GDM1 (cell line): ENCODE measurements around the gene GTF2IRD1.
"Not testable (repeated sequence)": the region's sequence is repeated elsewhere in the genome, so short reads cannot be mapped to it uniquely, and the experiment has no call there.

Source experiments
- DNase-seq: peaks from one replicate; lab custom pipeline; 2025; lab: John Stamatoyannopoulos, UW

GTF2IRD1 gene

GRCh38 chr7:74453322-74454011, at the start of gene GTF2IRD1:
GTF2IRD1 (plus strand) TSS chr7:74453906; CDS start chr7:74508081, 54,175 bp downstream.
- peak; percentile 37 for DNase-seq

GRCh38 chr7:74404388-74404700, 49.4 kb upstream of the GTF2IRD1 start:
- DNase-seq, result no peak

- DNase-seq, result no peak
Observed at GRCh38 chr7:74404741-74405140, 49.0 kb upstream of the GTF2IRD1 start.

GRCh38 chr7:74405191-74405898, 48.4 kb upstream of the GTF2IRD1 start:
- DNase-seq, result no peak

GRCh38 chr7:74405899-74406512, 47.7 kb upstream of the GTF2IRD1 start:
- no peak for DNase-seq

- no peak for DNase-seq
Observed at GRCh38 chr7:74407958-74408357, 45.7 kb upstream of the GTF2IRD1 start.

- DNase-seq, result no peak
Observed at GRCh38 chr7:74409571-74409970, 44.1 kb upstream of the GTF2IRD1 start.

GRCh38 chr7:74410772-74411171, 42.9 kb upstream of the GTF2IRD1 start:
- DNase-seq, result no peak

GRCh38 chr7:74411571-74411970, 42.1 kb upstream of the GTF2IRD1 start:
- DNase-seq, result not testable (repeated sequence)

- DNase-seq, result no peak
Observed at GRCh38 chr7:74412056-74412455, 41.6 kb upstream of the GTF2IRD1 start.

- DNase-seq, result no peak
Observed at GRCh38 chr7:74412603-74413002, 41.1 kb upstream of the GTF2IRD1 start.

- not testable (repeated sequence) for DNase-seq
Observed at GRCh38 chr7:74414595-74415333, 38.9 kb upstream of the GTF2IRD1 start.

- DNase-seq, result no peak
Observed at GRCh38 chr7:74417419-74417971, 36.2 kb upstream of the GTF2IRD1 start.

- no peak for DNase-seq
Observed at GRCh38 chr7:74418076-74418475, 35.6 kb upstream of the GTF2IRD1 start.

GRCh38 chr7:74418538-74418937, 35.2 kb upstream of the GTF2IRD1 start:
- DNase-seq, result no peak

- DNase-seq, result not testable (repeated sequence)
Observed at GRCh38 chr7:74419232-74419631, 34.5 kb upstream of the GTF2IRD1 start.

- DNase-seq, result no peak
Observed at GRCh38 chr7:74420006-74420405, 33.7 kb upstream of the GTF2IRD1 start.

- no peak for DNase-seq
Observed at GRCh38 chr7:74424291-74424880, 29.3 kb upstream of the GTF2IRD1 start.

GRCh38 chr7:74428023-74428422, 25.7 kb upstream of the GTF2IRD1 start:
- no peak for DNase-seq

GRCh38 chr7:74429153-74429747, 24.5 kb upstream of the GTF2IRD1 start:
- DNase-seq, result no peak

- DNase-seq, result not testable (repeated sequence)
Observed at GRCh38 chr7:74430409-74430808, 23.3 kb upstream of the GTF2IRD1 start.
